ENCODE data around the gene IFT22. TPM values are rescaled to one million over a fixed set of nuclear protein-coding genes. Genes with fewer than 3 reads are reported as not detected.

Gene IFT22
- total RNA-seq (2021; fragmentation: NEBNext Ultra II Directional; extraction: Animal tissue kit (Norgen Biotek cat#: 25700)): 17.7 and 17.8 TPM in 2 replicates
- polyA plus RNA-seq (2011; rRNA removed): 12.5 and 18.9 TPM in 2 replicates
- 18.8 TPM for polyA plus RNA-seq (2011; cell fraction: cytosol; rRNA removed)
- 12.3 TPM for polyA plus RNA-seq (2011; cell fraction: nucleus; rRNA removed)
- polyA plus RNA-seq (2012, experiment 1 of 2): 25.7 to 34.5 TPM (median 29.0 TPM) in 4 replicates
- polyA plus RNA-seq (2012, experiment 2 of 2): 25.3 TPM
- 17.7 TPM for polyA plus RNA-seq (2013, experiment 1 of 2)
- 17.7 TPM for polyA plus RNA-seq (2013, experiment 2 of 2)
- 22.1 and 25.8 TPM in 2 replicates for polyA minus RNA-seq (2011; rRNA and poly(A)+ RNA removed)
- 11.2 TPM for polyA minus RNA-seq (2011; cell fraction: cytosol; rRNA and poly(A)+ RNA removed)
- 12.3 TPM for polyA minus RNA-seq (2011; cell fraction: nucleus; rRNA and poly(A)+ RNA removed)
- long read RNA-seq, experiment 1, transcript IFT22-201 (5 exons, 1,130 nt): major isoform, 7 of 23 reads
- long read RNA-seq, experiment 1, partial matches to known transcripts: 6 of 23 reads
- long read RNA-seq, experiment 1, other reads (novel, unspliced or antisense): 5 of 23 reads
- long read RNA-seq, experiment 2, transcript IFT22-201 (5 exons, 1,130 nt): major isoform, 27 of 39 reads
- long read RNA-seq, experiment 2, partial matches to known transcripts: 0 of 39 reads
- long read RNA-seq, experiment 2, other reads (novel, unspliced or antisense): 6 of 39 reads

DNA sequence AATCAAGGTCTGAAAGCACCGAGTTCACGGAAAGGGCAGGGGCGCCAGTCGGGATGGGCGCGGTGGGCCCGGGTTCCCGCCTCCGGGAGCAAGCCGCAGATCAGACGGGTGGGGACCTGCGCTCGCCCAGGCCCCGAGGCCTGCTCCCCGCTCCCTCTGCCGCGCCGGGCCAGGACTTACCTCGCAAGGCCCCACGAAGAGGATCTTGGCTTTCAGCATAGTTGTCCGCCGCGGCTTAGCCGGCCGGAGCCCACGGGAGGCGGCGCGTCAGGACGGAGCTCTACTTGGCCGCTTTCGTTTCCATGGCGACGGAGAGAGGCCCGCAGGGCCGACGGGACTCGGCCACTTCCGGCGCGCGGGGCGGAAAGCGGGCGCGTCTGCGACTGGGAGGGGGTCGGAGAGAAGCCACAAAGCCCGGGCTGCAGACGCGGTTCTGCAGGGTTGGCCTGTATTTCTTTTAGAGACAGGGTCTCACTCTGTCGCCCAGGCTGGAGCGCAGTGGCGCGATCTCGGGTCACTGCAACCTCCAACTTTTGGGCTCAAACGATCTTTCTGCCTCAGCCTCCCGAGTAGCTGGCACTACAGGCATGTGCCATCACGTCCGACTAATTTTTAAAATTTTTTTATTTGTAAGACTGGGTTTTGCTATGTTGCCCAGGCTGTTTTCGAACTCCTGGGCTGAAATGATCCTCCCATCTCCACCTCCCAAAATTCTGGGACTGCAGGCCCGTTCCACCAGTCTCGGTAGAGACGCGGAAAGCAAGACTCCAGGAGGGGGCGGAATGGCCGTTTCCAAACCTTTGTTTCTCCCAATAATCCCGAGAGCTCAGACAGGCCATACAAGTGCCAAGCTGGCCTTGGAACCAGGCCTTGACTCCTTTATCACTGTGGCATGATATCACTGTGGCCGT, at the start of gene IFT22:
Gene IFT22, minus strand, starts transcription at position 322 of the 911 bp plus-strand sequence. Its CDS starts 103 bp downstream, at position 219.
- Histone ChIP-seq H3K9ac (replicated peaks in 1 of 4; ENCODE audit: extremely low read depth in 1 of 4, low read depth in 3 of 4, low read length in 3 of 4) (peak within 1 kb of the TSS in 3 of 4 experiments; percentile 77 to 89 (median 80); a peak in 6 of 7 replicates), H3K27ac (ENCODE audit: low read depth, low read length) (peak within 1 kb of the TSS; percentile 71), H3K4ac (replicated peaks; ENCODE audit: insufficient read length, low read depth, low read length) (no peak within 1 kb of the TSS), H4K91ac (replicated peaks; ENCODE audit: insufficient read length, low read length) (no peak within 1 kb of the TSS), H3K79me2 (ENCODE audit: control insufficient read depth in 1 of 2, insufficient read depth in 2 of 2, low read length in 2 of 2) (no peaks in the 10 kb centered on the region), H3K36me3 (ENCODE audit: control insufficient read depth in 2 of 4, insufficient read depth in 4 of 4, low read length in 3 of 4) (peaks cover 0 to 8% (median 0%) of the 10 kb centered on the region in 4 experiments; a peak in 3 of 8 replicates), H3K23ac (ENCODE audit: insufficient read length) (no peak within 1 kb of the TSS), H2AFZ (ENCODE audit: low read length) (peak within 1 kb of the TSS; percentile 20; the same call in 1 of the 2 replicates), H2BK120ac (replicated peaks; ENCODE audit: low read depth, low read length) (no peak within 1 kb of the TSS), H3K4me1 (replicated peaks in 1 of 4; ENCODE audit: control insufficient read depth in 3 of 4, insufficient read depth in 4 of 4, low read length in 3 of 4) (peaks cover 0 to 5% (median 1%) of the 10 kb centered on the region in 4 experiments; a peak in 1 of 7 replicates), H3K4me2 (ENCODE audit: insufficient read depth in 1 of 2, low read depth in 2 of 2, low read length in 2 of 2) (peak within 1 kb of the TSS; percentile 76 to 87), H3K56ac (replicated peaks; ENCODE audit: insufficient read length, low read depth, low read length) (peak within 1 kb of the TSS; percentile 75), H4K20me1 (replicated peaks in 1 of 2; ENCODE audit: control insufficient read depth in 1 of 2, insufficient read depth in 2 of 2, low read length in 2 of 2) (no peaks in the 10 kb centered on the region), H3K18ac (ENCODE audit: extremely low read depth, low read length) (peak within 1 kb of the TSS; percentile 86), H2BK12ac (ENCODE audit: low read depth, low read length) (no peak within 1 kb of the TSS), H3K9me3 (ENCODE audit: insufficient read depth in 2 of 2, low read depth in 1 of 2, low read length in 1 of 2) (no peaks in the 10 kb centered on the region), H4K5ac (ENCODE audit: insufficient read length, low read depth, low read length) (peak within 1 kb of the TSS; percentile 87), H3K23me2 (ENCODE audit: low read depth, low read length) (no peaks in the 10 kb centered on the region; the same call in 1 of the 2 replicates), H3K27me3 (replicated peaks in 1 of 4; ENCODE audit: control insufficient read depth in 3 of 4, extremely low read depth in 1 of 4, insufficient read depth in 3 of 4, low read length in 3 of 4) (no peaks in the 10 kb centered on the region), H2BK20ac (ENCODE audit: low read length) (no peak within 1 kb of the TSS), H2BK15ac (ENCODE audit: low read length) (no peak within 1 kb of the TSS), H3K4me3 (ENCODE audit: extremely low read depth in 1 of 4, insufficient read depth in 2 of 4, low read depth in 3 of 4, low read length in 4 of 4) (peak within 1 kb of the TSS; percentile 74 to 89 (median 80)), H3K14ac (ENCODE audit: insufficient read length) (no peak within 1 kb of the TSS), H2AK5ac (ENCODE audit: low read depth, low read length) (no peak within 1 kb of the TSS; the same call in 1 of the 2 replicates), H3K79me1 (ENCODE audit: low read depth, low read length) (no peaks in the 10 kb centered on the region), H2BK5ac (ENCODE audit: low read depth, low read length) (peak within 1 kb of the TSS; percentile 88; the same call in 1 of the 2 replicates), H4K8ac (ENCODE audit: extremely low read depth, insufficient read depth, low read length) (peak within 1 kb of the TSS; percentile 97)
- ChIA-PET POLR2A (ENCODE audit: partially characterized antibody) (interaction anchor here (0.6 to 3.7 kb wide), 26 partner anchors 9 to 196 kb away, joined by 3 to 34 read pairs (median 4); partner anchors contain the start of gene COL26A1), CTCF (ENCODE audit: partially characterized antibody) (interaction anchor here (0.6 to 4.9 kb wide), 20 partner anchors 11 to 310 kb away, joined by 3 to 28 read pairs (median 4); no protein-coding TSS in a partner anchor)
- DNase-seq (ENCODE audit: low read depth in 1 of 2, low spot score in 2 of 2): peak in 1 of 2 experiments; percentile 94
- FAIRE-seq: no peak
- WGBS, 2 experiments (ENCODE audit: extremely low coverage in 1 of 2, insufficient coverage in 1 of 2, insufficient read length in 1 of 2, insufficient replicate concordance in 2 of 2, low coverage in 1 of 2, low lambda C conversion rate in 2 of 2, missing lambda C conversion rate in 1 of 2): 4% methylated on average over 58 of the region's 69 CpGs; no CpG with 5 or more reads in 1 of the 2 experiments
- TF ChIP-seq CHD1 (IDR thresholded peaks at IDR 0.05; ENCODE audit: low read depth, low read length) (no peak), TCF12 (IDR thresholded peaks at IDR 0.05; ENCODE audit: low read depth, low read length) (no peak), TEAD4 (IDR thresholded peaks at IDR 0.05; ENCODE audit: low read depth, low read length) (no peak), GABPA (IDR thresholded peaks at IDR 0.05; ENCODE audit: borderline replicate concordance, insufficient read depth, low read length) (no peak), KDM4A (IDR thresholded peaks at IDR 0.05; ENCODE audit: low read depth, low read length, severe bottlenecking) (peak; percentile 69)

Measured in H1 (cell line).